T follicular helper cell (primary cell): ENCODE measurements around the gene CYB5R4.
"Not testable (repeated sequence)": the region's sequence is repeated elsewhere in the genome, so short reads cannot be mapped to it uniquely, and the experiment has no call there.

ENCODE experiments used
- DNase-seq: peaks from one replicate; pipeline ENCODE4 v3.0.0-alpha.2; 2020; ENCODE audit warnings: low read depth

CYB5R4 gene

DNA sequence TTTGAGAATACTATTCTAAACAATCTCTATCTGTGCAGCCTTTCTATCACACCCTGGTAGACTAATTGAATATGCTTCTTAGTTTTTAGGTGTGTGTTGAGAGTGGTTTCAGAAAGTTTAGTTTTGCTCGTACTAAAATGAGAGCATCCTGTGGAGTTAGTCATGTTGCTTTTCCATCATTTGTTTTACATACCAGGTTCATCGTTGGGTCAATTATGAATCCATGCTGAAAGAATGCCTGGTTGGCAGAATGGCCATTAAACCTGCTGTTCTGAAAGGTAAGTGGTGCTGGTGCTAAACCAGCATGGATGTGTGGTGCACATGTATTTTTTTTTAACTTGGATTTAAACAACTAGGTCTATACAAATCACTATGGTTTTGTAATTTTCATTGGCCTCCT lies 49.3 kb downstream of the CYB5R4 start:
- DNase-seq, result no peak

DNA sequence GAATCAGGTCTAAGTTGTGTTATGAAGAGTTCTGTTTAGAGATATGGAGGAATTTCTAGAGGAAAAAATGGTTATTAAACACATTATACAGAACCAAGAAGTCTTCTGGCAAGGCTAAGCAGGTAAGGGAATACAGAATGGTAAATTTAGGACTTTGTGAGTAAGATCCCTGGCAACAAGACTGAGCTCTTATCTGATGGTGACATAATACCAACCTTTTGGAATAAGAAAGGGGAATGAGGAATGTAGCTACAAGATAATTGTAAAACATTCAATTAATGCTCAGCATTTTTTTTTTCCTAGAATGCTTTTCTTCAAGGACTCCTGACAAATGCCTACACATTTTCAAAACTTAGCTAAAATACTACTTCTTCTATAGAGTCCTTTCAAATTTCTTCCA lies 51.8 kb downstream of the CYB5R4 start:
- DNase-seq, result no peak

DNA sequence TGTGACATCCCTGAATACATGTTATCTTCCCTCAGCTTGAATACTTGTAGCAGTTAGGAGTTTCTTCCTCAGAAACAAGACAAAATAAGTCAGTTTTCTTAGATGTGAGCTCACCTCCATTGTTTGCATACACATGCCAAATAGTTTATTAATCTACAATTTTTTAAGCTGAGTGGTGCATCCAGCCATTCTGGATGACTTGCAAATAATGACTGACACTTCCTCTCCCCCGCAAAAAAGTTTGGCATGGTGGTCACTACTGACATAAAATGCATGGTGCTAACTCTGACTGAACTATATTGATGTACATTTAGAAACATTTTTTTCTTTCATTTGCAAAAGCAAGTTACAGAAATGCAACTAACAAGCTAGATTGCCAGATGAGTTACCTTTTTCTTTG lies 55.5 kb downstream of the CYB5R4 start:
- DNase-seq, result no peak

DNA sequence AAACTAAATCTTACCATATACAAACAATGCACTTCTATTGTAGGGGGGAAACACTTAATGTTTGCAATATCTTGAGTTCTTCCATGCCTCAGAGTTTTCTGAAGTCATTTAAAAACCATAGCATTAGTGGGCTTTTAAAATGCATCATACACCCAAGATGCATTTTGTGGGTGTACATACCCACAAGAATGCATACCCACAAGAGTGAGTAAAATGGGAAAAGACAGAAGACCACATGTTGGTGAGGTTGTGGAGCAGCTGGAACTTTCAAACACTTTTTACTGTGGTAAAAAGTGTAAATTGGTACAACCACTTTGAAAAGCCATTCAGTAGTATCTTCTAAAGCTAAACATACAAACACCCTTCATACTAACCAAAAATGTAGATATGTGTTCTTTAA lies 57.5 kb downstream of the CYB5R4 start:
- no peak for DNase-seq

DNA sequence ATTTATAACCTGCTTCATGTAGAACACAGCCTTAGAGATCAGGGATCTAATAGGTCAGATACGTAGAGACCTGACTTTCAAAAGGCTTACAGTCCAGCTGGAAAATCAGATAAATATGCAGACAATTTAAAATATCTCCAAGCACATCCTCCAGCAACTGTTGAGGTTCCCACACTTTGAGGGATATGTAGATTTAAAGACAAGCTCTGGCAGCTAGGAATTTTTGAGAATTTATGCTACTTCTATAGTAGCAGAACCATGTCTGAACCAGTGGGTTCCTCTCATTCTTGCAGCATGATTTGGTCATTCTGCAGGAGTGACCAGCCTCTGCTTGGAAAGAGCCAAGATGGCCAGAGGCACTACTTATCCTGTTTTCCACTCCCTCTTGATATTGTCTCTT lies 60.5 kb downstream of the CYB5R4 start:
- no peak for DNase-seq

DNA sequence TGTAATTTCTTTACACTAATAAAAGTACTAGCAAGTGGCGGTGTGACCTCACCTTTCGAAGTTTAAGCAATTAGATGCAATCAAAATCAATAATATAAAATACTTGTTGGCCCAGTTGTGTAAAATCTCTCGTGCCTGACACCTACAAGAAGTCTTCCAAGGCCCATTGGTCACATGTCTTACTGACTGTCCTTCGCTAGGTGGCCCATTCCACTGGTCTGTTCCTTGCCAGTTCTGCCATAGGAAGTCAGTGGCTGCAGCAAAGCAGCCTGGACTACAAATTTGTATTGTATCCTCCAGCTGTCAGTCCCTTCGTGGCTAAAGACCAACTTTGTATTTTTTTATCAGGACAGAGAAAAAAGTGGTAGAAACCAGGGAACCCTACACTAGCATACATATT lies 61.8 kb downstream of the CYB5R4 start:
- no peak for DNase-seq

DNA sequence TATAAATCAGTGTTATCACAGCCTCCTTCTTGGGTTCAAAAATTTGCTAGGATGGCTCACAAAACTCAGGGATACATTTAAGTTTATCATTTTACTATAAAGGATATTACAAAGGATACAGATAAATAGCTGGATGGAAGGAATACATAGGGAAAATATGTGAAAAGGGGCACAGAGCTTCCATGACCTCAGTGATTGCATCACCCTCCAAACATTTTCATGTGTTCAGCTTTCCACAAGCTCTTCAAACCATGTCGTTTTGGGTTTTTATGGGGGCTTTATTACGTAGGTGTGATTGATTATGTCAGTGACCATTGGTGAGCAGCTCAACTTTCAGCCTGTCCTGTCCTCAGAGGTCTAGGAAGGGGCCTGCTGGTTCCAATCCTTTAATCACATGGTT lies 68.0 kb downstream of the CYB5R4 start:
- DNase-seq, result no peak

DNA sequence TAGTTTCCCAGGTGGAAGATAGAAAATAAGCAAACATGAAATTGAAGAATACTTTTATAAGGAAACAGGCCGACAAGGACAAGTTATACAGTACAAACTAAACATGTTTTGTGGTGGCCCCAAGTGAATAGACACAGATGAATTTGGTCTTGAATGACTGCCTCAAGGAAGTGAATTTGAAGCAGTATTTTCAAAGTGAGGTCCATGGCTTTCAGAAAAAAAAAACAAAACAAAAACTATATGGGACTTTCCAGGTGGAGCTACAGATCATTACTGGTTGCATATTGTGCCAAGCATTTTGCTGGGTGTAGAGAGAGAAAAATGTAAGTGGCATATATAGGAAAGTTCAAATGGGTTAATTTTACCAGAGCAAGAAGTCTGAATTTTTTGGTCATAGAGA lies 68.8 kb downstream of the CYB5R4 start:
- no peak for DNase-seq

DNA sequence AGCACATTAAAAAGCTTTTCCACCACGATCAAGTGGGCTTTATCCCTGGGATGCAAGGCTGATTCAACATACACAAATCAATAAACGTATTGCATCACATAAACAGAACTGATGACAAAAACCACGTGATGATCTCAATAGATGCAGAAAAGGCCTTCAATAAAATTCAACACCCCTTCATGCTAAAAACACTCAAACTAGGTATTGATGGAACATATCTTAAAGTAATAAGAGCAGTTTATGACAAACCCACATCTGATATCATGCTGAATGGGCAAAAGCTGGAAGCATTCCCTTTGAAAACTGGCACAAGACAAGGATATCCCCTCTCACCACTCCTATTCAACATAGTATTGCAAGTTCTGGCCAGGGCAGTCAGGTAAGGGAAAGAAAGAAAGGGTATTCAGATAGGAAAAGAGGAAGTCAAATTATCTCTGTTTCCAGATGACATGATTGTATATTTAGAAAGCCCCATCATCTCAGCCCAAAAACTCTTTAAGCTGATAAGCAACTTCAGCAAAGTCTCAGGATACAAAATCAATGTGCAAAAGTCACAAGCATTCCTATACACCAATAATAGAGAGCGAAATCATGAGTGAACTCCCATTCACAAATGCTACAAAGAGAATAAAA lies 86.8 kb downstream of the CYB5R4 start:
- DNase-seq, result not testable (repeated sequence)

DNA sequence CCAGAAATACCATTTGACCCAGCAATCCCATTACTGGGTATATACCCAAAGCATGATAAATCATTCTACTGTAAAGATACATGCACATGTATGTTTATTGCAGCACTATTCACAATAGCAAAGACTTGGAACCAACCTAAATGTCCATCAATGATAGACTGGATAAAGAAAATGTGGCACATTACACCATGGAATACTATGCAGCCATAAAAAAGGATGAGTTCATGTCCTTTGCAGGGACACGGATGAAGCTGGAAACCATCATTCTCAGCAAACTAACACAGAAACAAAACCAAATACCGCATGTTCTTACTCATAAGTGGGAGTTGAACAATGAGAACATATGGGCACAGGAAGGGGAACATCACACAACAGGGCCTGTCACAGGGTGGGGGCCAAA lies 88.5 kb downstream of the CYB5R4 start:
- DNase-seq, result not testable (repeated sequence)

DNA sequence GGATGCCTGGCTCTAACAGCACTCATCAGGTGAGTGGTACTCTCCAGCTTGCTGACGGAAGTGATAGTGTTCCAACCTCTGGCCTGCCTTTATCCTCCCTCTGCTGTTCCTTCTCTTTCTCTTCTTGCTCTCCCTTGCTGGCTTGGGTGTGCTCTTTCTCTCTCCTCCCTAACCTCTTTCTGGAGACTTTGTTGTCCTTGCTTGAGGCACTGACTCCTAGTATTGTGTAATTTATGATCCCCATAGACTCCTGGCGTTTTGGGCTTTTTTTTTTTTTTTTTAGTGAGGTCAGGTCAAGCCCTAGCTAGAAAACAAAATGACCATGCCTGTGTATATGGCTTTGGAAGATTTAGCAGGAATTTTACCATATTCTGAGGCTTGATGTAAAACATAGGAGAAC lies 89.4 kb downstream of the CYB5R4 start:
- DNase-seq, result no peak

DNA sequence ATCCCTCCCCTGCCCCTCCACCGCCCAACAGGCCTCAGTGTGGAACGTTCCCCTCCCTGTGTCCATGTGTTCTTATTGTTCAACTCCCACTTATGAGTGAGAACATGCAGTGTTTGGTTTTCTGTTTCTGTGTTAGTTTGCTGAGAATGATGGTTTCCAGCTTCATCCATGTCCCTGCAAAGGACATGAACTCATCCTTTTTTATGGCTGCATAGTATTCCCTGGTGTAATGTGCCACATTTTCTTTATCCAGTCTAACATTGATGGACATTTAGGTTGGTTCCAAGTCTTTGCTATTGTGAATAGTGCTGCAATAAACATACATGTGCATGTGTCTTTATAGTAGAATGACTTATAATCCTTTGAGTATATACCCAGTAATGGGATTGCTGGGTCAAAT lies 91.9 kb downstream of the CYB5R4 start:
- not testable (repeated sequence) for DNase-seq

DNA sequence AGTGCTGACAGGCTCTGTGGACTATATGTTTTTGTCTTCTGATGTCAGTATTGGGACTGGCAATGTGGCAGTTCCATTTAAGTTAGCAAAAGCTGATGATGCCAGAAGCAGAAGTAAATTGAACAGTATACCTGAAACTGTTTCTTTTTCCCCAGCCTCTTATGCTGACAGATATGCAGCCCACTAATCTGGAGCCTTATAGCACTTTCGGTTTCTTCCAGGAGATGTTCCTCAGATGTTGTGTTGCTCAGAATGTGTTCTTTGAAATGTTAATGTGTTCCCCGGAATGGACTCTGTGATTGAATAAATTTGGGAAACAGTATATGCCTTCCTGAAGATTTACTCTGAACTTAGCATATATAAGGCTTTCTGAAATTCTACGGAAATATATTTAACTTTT lies 93.3 kb downstream of the CYB5R4 start:
- no peak for DNase-seq

DNA sequence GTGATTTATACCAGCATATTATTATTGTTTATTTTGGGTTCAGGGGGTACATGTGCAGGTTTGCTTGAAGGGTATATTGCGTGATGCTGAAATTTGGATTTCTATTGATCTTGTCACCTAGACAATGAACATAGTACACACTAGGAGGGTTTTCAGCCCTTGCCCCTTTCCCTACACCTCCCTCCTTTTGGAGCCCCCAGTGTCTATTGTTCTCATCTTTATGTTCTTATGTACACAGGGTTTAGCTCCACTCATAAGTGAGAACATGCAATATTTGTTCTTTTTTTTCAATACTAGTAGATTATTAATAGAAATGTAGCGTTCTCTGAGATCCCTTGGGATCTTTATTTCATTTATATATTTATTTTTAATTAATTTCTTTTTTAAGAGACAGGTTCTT lies 94.9 kb downstream of the CYB5R4 start:
- DNase-seq, result no peak

DNA sequence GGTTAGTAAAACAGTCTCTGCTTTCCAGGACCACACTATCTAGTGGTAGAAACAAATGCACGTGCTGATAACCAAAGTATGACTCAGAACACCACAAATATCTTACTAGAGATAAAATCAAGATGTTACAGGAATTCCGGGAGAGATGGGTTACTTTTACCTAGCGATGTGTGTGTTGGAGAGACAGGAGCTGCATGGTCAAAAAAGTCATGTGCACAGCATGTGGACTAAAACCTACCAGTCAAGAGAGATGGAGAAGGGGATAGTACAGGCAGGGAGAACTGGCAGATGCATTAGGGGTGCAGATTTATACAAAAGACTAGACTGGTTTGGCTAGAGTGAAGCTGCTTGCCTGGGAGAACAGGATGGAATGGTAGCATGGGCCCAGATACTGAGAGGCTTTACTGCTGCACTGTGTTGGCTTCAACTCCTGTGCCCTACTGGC lies 98.8 kb downstream of the CYB5R4 start:
- DNase-seq, result no peak

DNA sequence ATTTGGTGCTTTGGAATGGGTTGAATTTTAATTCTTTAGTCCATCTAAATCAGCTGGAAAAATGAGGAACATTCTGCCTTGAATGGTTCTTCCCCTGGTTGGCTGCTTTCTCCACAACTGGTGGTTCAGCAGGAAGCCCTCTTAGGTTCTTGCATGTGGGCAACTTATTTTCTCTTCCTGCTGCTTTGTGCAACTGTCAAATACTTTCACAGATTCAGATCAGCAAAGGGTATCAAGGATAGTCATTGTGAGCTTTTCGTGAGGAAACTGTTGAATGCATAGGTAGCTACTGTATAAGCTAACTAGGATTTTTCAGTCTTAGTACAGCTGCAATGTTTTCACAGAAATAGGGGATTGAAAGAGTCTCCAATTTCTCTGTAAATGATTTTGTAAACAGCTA lies 101.2 kb downstream of the CYB5R4 start:
- DNase-seq, result no peak

DNA sequence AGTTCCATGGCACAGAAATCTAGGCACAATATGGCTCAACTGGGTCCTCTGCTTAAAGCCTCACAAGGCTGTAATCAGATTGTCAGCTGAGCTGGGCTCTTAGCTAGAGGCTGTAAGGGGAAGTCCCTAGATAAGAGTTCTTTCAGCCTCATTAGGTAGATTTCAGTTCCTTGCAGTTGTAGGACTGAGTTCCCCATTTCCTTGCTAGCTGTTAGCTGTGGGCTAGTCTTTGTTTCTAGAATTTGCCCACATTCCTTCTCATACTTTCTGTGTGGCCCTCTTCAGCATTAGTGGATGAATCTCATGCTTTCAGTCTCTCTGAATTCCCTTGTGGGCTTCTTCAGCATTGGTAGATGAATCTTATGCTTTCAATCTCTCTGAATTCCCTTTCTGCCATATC lies 103.1 kb downstream of the CYB5R4 start:
- DNase-seq, result no peak

DNA sequence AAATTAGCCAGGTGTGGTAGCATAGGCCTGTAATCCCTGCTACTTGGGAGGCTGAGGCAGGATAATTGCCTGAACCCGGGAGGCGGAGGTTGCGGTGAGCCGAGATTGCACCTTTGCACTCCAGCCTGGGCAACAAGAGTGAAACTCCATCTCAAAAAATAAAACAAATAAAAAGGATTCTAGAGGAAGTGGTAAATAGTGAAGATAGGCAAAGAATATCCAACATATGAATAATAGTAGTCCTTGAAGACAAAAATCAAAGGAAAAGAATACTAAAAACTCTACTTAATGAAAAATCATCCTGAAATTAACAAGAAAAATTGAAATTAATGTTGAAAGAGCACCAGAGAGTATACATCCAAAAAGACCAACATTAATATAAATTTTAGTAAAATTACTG lies 107.0 kb downstream of the CYB5R4 start:
- no peak for DNase-seq

DNA sequence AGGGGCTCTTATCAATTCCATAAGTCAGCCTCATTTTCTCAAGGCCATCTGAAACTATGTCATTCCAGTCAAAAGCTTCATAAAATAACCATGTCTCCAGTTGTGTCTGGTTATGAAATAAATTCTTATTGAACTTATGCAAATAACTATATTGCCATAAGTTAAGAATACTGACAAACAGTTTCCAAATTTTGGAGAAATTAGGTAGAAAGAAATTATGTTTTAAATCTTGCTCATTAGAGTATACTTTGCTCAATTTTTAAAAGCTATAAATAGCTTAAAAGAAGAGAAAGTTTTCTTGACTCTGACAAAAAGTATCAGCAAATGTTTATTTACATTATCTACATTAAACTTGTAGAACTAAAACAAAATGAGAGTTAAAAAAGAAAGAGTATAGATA lies 111.1 kb downstream of the CYB5R4 start:
- no peak for DNase-seq

DNA sequence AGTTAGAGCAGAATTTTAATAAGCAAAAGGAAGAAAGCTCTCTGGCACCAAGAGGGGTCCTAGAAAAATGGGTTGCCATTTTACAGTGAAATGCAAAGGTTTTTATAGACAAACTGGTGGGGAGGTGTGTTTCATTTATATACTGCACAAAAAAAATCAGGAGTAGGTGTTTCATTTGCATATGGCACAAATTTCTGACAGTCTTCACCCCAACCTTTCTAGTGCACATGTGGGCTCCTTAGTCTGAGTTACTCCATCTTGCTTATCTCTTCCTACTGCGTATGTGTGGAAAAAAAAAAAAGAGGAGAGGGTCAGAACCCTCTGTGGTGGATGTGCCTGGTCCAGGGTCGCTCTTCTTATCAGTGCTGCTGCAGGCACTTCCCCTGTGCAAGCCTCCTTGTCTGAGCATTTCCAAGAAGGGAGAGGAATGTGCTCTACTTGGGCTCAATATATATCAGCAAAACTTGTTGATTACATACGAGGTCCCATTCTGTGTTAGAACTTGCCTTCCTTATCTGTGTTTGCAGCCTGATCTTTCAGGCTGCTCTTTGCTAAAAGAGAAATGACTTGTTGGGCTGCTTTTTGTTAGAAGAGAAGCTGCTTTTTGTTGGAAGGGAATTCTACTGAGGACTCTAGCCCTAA lies 115.0 kb downstream of the CYB5R4 start:
- DNase-seq, result no peak

DNA sequence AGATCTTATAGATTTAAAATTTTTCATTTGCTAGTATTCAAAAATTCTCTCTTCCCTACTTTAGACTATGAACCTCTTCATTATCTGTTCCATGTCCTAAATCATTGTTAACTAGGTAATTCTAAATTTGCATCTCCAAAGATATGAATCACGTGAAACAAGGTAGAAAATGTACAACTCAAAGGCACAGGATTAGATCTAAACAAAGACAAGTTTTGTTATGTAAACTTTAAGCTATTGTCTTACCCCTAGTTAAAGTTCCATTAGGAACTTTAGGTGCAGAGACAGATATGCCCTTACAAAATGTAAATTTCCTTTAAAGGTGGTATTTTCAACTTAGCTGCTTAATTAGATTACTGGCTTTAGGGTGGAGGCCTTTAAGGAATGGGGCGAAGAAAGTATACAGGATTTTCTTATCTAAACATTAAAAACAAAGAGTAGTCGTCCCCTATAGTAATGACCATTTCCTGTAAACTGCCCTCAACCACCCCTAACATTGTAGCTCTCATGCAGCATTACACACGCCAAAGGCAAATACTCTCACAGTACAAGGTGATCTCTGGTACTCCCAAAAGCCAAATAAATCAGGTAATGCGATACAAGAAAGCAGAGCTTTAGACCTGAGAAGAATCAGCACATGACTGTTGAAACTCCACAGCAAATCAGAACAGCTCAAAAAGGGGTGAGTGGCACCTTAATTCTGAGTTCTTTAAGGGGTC lies 116.7 kb downstream of the CYB5R4 start:
- no peak for DNase-seq

DNA sequence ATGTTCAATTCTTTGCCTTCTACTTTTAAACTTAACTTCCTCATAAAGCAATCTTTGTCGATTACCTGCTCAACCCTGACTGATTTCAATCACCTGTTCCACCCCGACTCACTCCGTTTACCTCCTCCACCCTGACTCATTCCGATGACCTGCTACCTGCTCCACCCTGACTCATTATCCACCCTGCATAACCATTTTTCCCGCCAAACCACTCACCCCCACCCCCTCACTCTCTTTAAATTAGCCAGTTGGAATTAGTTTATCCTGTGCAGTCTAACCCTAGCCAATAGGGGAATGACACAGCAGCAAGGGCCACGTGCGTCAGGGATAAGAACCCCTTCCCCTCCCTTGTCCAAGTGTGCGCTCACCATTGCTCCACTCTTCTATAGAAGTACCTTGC lies 117.4 kb downstream of the CYB5R4 start:
- DNase-seq, result no peak

DNA sequence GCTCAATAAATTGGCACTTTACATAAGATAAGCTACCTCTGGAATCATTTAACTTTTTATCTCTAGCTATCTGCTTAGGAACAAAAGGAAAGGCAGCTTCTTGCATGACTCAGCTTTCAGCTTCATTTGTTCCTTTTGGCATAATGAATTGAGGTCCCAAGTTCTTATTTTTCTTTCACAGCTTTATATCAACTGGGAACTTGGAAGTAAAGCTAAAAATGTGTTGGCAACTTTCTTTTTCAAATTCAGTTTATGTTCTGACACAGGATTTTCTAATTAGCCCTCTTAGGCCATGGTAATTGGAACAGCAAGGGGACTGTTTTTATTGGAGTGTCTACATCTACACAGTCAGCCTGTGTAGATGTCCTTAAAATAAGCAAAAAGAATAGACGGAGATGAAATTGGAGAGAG lies 118.8 kb downstream of the CYB5R4 start:
- no peak for DNase-seq

DNA sequence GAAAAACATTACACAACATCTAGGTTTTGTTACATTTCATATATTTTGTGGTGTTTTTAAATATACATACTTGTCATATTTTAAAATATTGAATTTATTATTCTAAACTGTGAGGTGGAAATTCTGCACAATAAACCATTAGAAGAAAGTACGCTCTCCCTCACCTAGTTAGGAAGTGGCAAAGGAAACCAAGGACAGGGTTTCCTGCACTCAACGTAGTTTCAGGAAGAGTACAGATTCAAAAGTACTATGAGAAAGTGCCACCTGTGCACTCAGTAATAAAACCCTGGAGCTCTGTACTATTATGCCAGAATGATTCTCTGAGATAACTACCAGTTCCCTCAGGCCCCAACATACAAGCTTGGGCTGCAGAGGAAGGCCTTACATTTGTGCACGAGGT lies 119.5 kb downstream of the CYB5R4 start:
- DNase-seq, result no peak
